GM12878 (cell line): ENCODE measurements around the gene CD101.

Experiments used
- ATF7 ChIP-seq: fragments of 450-650 bp; IDR thresholded peaks from 2 replicates; pipeline ENCODE4 v1.6.1; 2016; ENCODE audit warnings: low read depth, mild to moderate bottlenecking
- CEBPB ChIP-seq, 2 experiments: fragments of 150-350 bp in 1 of 2; IDR thresholded peaks; 2 replicates each; pipeline ENCODE4 v1.6.1; 2012 to 2014; ENCODE audit warnings: low read depth in 2 of 2, low read length in 2 of 2, borderline replicate concordance in 1 of 2, inconsistent platforms in 1 of 2
- CTCF ChIP-seq, 3 experiments: IDR thresholded peaks in 2 of 3; conservative IDR thresholded peaks in 1 of 3; 2 replicates each; pipeline ENCODE4 v1.5.1; 2011; ENCODE audit warnings: low read depth in 3 of 3, low read length in 3 of 3, mild to moderate bottlenecking in 3 of 3, control low read depth in 2 of 3, moderate library complexity in 2 of 3, inconsistent platforms in 1 of 3, mixed read lengths in 1 of 3; ENCODE audit not compliant: control insufficient read depth in 2 of 3, insufficient read depth in 1 of 3; ENCODE audit errors: extremely low read depth in 1 of 3
- ESRRA ChIP-seq: IDR thresholded peaks from 2 replicates; pipeline ENCODE4 v1.6.1; 2012; ENCODE audit warnings: mild to moderate bottlenecking, low read length, improper control_type of control experiment
- KDM1A ChIP-seq: fragments of 200-600 bp; sonication (generic); IDR thresholded peaks from 2 replicates; pipeline ENCODE4 v1.6.1; 2016; ENCODE audit warnings: borderline replicate concordance
- MXI1 ChIP-seq: fragments of 150-350 bp; IDR thresholded peaks from 2 replicates; pipeline ENCODE4 v1.6.1; 2011; ENCODE audit warnings: low read depth, mild to moderate bottlenecking, inconsistent platforms, low read length, improper control_type of control experiment
- POLR2A ChIP-seq: IDR thresholded peaks from 2 replicates; pipeline ENCODE4 v1.6.1; 2011; ENCODE audit warnings: low read depth, mild to moderate bottlenecking, low read length
- POLR2AphosphoS2 ChIP-seq: IDR thresholded peaks from 2 replicates; pipeline ENCODE4 v1.6.1; 2011; ENCODE audit warnings: low read depth, mild to moderate bottlenecking, low read length, improper control_type of control experiment, moderate library complexity
- RELA ChIP-seq: fragments of 450-650 bp; IDR thresholded peaks from 2 replicates; pipeline ENCODE4 v1.8.0; 2014; ENCODE audit warnings: borderline replicate concordance; ENCODE audit not compliant: partially characterized antibody
- SPI1 ChIP-seq: IDR thresholded peaks from 2 replicates; pipeline ENCODE4 v1.6.1; 2011; ENCODE audit warnings: low read depth, mild to moderate bottlenecking, low read length, moderate library complexity, borderline replicate concordance; ENCODE audit not compliant: insufficient read depth
- USF1 ChIP-seq: IDR thresholded peaks from 2 replicates; pipeline ENCODE4 v1.6.1; 2011; ENCODE audit warnings: borderline replicate concordance, low read depth, mild to moderate bottlenecking, moderate library complexity, mixed read lengths, low read length; ENCODE audit not compliant: insufficient read depth; ENCODE audit errors: extremely low read length
- USF2 ChIP-seq: IDR thresholded peaks from 2 replicates; pipeline ENCODE4 v1.6.1; 2011; ENCODE audit warnings: low read depth, low read length, improper control_type of control experiment, borderline replicate concordance
- ZNF274 ChIP-seq: IDR thresholded peaks from one replicate; pipeline ENCODE4 v1.8.0; 2011; ENCODE audit not compliant: insufficient read length, insufficient read depth

GRCh38 chr1:117049857-117050256 lies 48.3 kb downstream of the CD101 start:
- TF ChIP-seq KDM1A (no peak), POLR2A (no peak), ATF7 (no peak), RELA (no peak), CTCF (IDR thresholded peaks at IDR 0.05 in 2 of 3, conservative IDR thresholded peaks at IDR 0.05 in 1 of 3; ENCODE audit: control insufficient read depth in 2 of 3, extremely low read depth in 1 of 3, insufficient read depth in 1 of 3, low read depth in 3 of 3, low read length in 3 of 3) (no peak), SPI1 (no peak), ZNF274 (no peak), USF1 (no peak), ESRRA (no peak), POLR2AphosphoS2 (no peak), MXI1 (no peak), CEBPB (IDR thresholded peaks at IDR 0.05; ENCODE audit: borderline replicate concordance in 1 of 2, low read depth in 2 of 2, low read length in 2 of 2) (no peak), USF2 (no peak)
